ENCODE measurements around the gene DHX35. TPM values are rescaled to one million over a fixed set of nuclear protein-coding genes. Genes with fewer than 3 reads are reported as not detected.

DHX35 gene
- total and polyA plus RNA-seq, 2 of the 13 experiments (the other 11 are each of a cell fraction or from before 2014, with no cell fraction given) = 25.8 to 28.7 TPM

GRCh38 chr20:39075731-39076130 lies 113.6 kb downstream of the DHX35 start:
- ChIA-PET POLR2A (interaction anchor here (3.2 kb wide), 1 partner anchor 26 kb away, joined by 11 read pairs; no protein-coding TSS in a partner anchor), CTCF (ENCODE audit: low intra/inter-chr PET ratio, low total read pairs) (no interaction called here)
- DNase-seq (ENCODE audit: low spot score) = no peak
- ATAC-seq = no peak
- no peak for FAIRE-seq
- no TSS peak for BruUV-seq (replicated peaks)
- Histone ChIP-seq H3K27ac (ENCODE audit: extremely low read length, insufficient read depth, low read length) (no peak overlapping the region), H3K4me2 (ENCODE audit: low read depth, low read length) (no peak overlapping the region), H3K9me3 (ENCODE audit: low read length) (no peaks in the 10 kb centered on the region), H3K9ac (ENCODE audit: insufficient read depth, low read depth, low read length) (no peak overlapping the region), H4K20me1 (ENCODE audit: insufficient read depth, low read length) (no peaks in the 10 kb centered on the region), H3K36me3 (replicated peaks in 1 of 2; ENCODE audit: control insufficient read depth in 1 of 2, insufficient read depth in 2 of 2, low read length in 2 of 2) (no peaks in the 10 kb centered on the region), H3K4me3 (replicated peaks in 1 of 3; ENCODE audit: insufficient read depth in 1 of 3, low read depth in 2 of 3, low read length in 3 of 3) (no peak overlapping the region), H3K79me2 (ENCODE audit: insufficient read depth, low read length) (no peaks in the 10 kb centered on the region), H3K4me1 (ENCODE audit: insufficient read depth, low read length) (peaks cover 12% of the 10 kb centered on the region), H2AFZ (ENCODE audit: low read length) (no peak overlapping the region), H3K27me3 (ENCODE audit: control insufficient read depth in 1 of 2, insufficient read depth in 2 of 2, low read length in 2 of 2) (peaks cover 3 to 50% of the 10 kb centered on the region in 2 experiments; a peak in 4 of 5 replicates)
- intact Hi-C loops (cut with micrococcal nuclease; ENCODE audit: unreplicated experiment) (no loop called here), in situ Hi-C loops (cut with HindIII; ENCODE audit: extremely low pct_ligation_motif_present, low pct_unique_long_range_greater_than_20kb) (no loop called here)
- TF ChIP-seq ZNF567 (CRISPR knock-in tag; IDR thresholded peaks at IDR 0.05; ENCODE audit: borderline replicate concordance) (no peak), EED (CRISPR knock-in tag; IDR thresholded peaks at IDR 0.05) (no peak), KDM4B (CRISPR knock-in tag; IDR thresholded peaks at IDR 0.05) (no peak), ZNF891 (CRISPR knock-in tag; IDR thresholded peaks at IDR 0.05) (no peak), REST (IDR thresholded peaks at IDR 0.05; ENCODE audit: borderline replicate concordance in 1 of 2, low read depth in 1 of 2, low read length in 2 of 2) (no peak), ZNF605 (CRISPR knock-in tag; IDR thresholded peaks at IDR 0.05) (no peak), ZSCAN25 (CRISPR knock-in tag; IDR thresholded peaks at IDR 0.05) (no peak), FOXO1 (CRISPR knock-in tag; IDR thresholded peaks at IDR 0.05) (no peak), SALL2 (CRISPR knock-in tag; IDR thresholded peaks at IDR 0.05) (no peak), NFKB2 (CRISPR knock-in tag; IDR thresholded peaks at IDR 0.05; ENCODE audit: borderline replicate concordance) (no peak)
- TF ChIP-seq, protein P1, sequence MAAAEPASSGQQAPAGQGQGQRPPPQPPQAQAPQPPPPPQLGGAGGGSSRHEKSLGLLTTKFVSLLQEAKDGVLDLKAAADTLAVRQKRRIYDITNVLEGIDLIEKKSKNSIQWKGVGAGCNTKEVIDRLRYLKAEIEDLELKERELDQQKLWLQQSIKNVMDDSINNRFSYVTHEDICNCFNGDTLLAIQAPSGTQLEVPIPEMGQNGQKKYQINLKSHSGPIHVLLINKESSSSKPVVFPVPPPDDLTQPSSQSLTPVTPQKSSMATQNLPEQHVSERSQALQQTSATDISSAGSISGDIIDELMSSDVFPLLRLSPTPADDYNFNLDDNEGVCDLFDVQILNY (CRISPR knock-in tag; conservative IDR thresholded peaks at IDR 0.05) = no peak
- WGBS (ENCODE audit: low lambda C conversion rate) = 19% methylated on average over 2 of the region's 2 CpGs

All from HepG2 (cell line).